Memory B cell (primary cell): Measurements from ENCODE around the gene GARIN5A.
A peak's percentile ranks its signal among the peaks of the same experiment; 100 is the strongest.

Source experiments
- ATAC-seq: fragments of 150-1000 bp; cut with Tn5 transposase; 2 replicates; pipeline ENCODE4 v1.10.0; 2021; ENCODE audit warnings: low read depth, mild to moderate bottlenecking, moderate library complexity
- DNase-seq, 2 donors: peaks; one replicate each; pipeline ENCODE4 v3.0.0; 2022; ENCODE audit warnings: low spot score in 2 of 2
- H3K27ac Mint-ChIP-seq: one replicate; pipeline ENCODE4 v1.8.0; 2022; ENCODE audit warnings: mild to moderate bottlenecking, moderate library complexity, mixed read lengths
- H3K27me3 Mint-ChIP-seq: one replicate; pipeline ENCODE4 v1.8.0; 2022; ENCODE audit warnings: mixed read lengths
- H3K36me3 Mint-ChIP-seq: one replicate; pipeline ENCODE4 v1.8.0; 2022; ENCODE audit warnings: mild to moderate bottlenecking, mixed read lengths
- H3K4me1 Mint-ChIP-seq: one replicate; pipeline ENCODE4 v1.8.0; 2022; ENCODE audit warnings: mixed read lengths
- H3K4me3 Mint-ChIP-seq: one replicate; pipeline ENCODE4 v1.8.0; 2022; ENCODE audit warnings: mild to moderate bottlenecking, moderate library complexity, mixed read lengths
- H3K9me3 Mint-ChIP-seq: one replicate; pipeline ENCODE4 v1.8.0; 2022; ENCODE audit warnings: mixed read lengths

GARIN5A gene

GRCh38 chr19:50486823-50487515 is 10.3 kb upstream of the GARIN5A start:
- Mint-ChIP-seq H3K4me1 (peaks cover 31% of the 10 kb centered on the region), H3K36me3 (peaks cover 31% of the 10 kb centered on the region), H3K27ac (no peak overlapping the region), H3K27me3 (no peaks in the 10 kb centered on the region), H3K4me3 (no peak overlapping the region), H3K9me3 (no peaks in the 10 kb centered on the region)
- DNase-seq, result peak; percentile 39 to 52
- peak; percentile 47 for ATAC-seq

- Mint-ChIP-seq H3K36me3 (peaks cover 38% of the 10 kb centered on the region), H3K27me3 (no peaks in the 10 kb centered on the region), H3K27ac (peak overlapping the region; percentile 72), H3K9me3 (no peaks in the 10 kb centered on the region), H3K4me3 (no peak overlapping the region), H3K4me1 (peaks cover 26% of the 10 kb centered on the region)
- ATAC-seq (no peak), DNase-seq (no peak)
Observed at GRCh38 chr19:50485284-50485955, 8.8 kb upstream of the GARIN5A start.

GRCh38 chr19:50482916-50483315 is 6.3 kb upstream of the GARIN5A start:
- Mint-ChIP-seq H3K27me3 (no peaks in the 10 kb centered on the region), H3K36me3 (peaks cover 32% of the 10 kb centered on the region), H3K9me3 (no peaks in the 10 kb centered on the region), H3K27ac (no peak overlapping the region), H3K4me1 (peaks cover 15% of the 10 kb centered on the region), H3K4me3 (no peak overlapping the region)
- no peak for ATAC-seq
- no peak for DNase-seq

GRCh38 chr19:50482271-50482855 is 5.7 kb upstream of the GARIN5A start:
- Mint-ChIP-seq H3K4me3 (no peak overlapping the region), H3K27me3 (no peaks in the 10 kb centered on the region), H3K27ac (no peak overlapping the region), H3K36me3 (peaks cover 29% of the 10 kb centered on the region), H3K9me3 (no peaks in the 10 kb centered on the region), H3K4me1 (peaks cover 16% of the 10 kb centered on the region)
- ATAC-seq (no peak), DNase-seq (no peak)

GRCh38 chr19:50481351-50482149 is 4.9 kb upstream of the GARIN5A start:
- ATAC-seq (no peak), DNase-seq (no peak)
- Mint-ChIP-seq H3K4me3 (no peak overlapping the region), H3K27me3 (no peaks in the 10 kb centered on the region), H3K9me3 (no peaks in the 10 kb centered on the region), H3K27ac (no peak overlapping the region), H3K36me3 (peaks cover 28% of the 10 kb centered on the region), H3K4me1 (peaks cover 21% of the 10 kb centered on the region)

- DNase-seq, result no peak
- peaks cover 25% of the 10 kb centered on the region for H3K36me3 Mint-ChIP-seq
- no peak overlapping the region for H3K4me3 Mint-ChIP-seq
- ATAC-seq, result no peak
- H3K9me3 Mint-ChIP-seq, result no peaks in the 10 kb centered on the region
- H3K27ac Mint-ChIP-seq, result peak overlapping the region; percentile 76
- H3K27me3 Mint-ChIP-seq, result no peaks in the 10 kb centered on the region
- peaks cover 26% of the 10 kb centered on the region for H3K4me1 Mint-ChIP-seq
Observed at GRCh38 chr19:50480281-50481111, 3.8 kb upstream of the GARIN5A start.

- H3K36me3 Mint-ChIP-seq, result peaks cover 20% of the 10 kb centered on the region
- DNase-seq (no peak), ATAC-seq (no peak)
- no peak overlapping the region for H3K4me3 Mint-ChIP-seq
- H3K27me3 Mint-ChIP-seq, result no peaks in the 10 kb centered on the region
- H3K4me1 Mint-ChIP-seq, result peaks cover 28% of the 10 kb centered on the region
- H3K9me3 Mint-ChIP-seq, result no peaks in the 10 kb centered on the region
- no peak overlapping the region for H3K27ac Mint-ChIP-seq
Observed at GRCh38 chr19:50479761-50480251, 3.2 kb upstream of the GARIN5A start.

- Mint-ChIP-seq H3K36me3 (peaks cover 20% of the 10 kb centered on the region), H3K4me3 (peak overlapping the region; percentile 27), H3K9me3 (no peaks in the 10 kb centered on the region), H3K27me3 (no peaks in the 10 kb centered on the region), H3K4me1 (peaks cover 28% of the 10 kb centered on the region), H3K27ac (peak overlapping the region; percentile 36)
- no peak for ATAC-seq
- DNase-seq, result no peak
Observed at GRCh38 chr19:50478901-50479715, 2.5 kb upstream of the GARIN5A start.

- Mint-ChIP-seq H3K27ac (no peak overlapping the region), H3K36me3 (peaks cover 15% of the 10 kb centered on the region)
Observed at GRCh38 chr19:50477751-50478515, 1.3 kb upstream of the GARIN5A start.

GRCh38 chr19:50476907-50477238 is 225 bp upstream of the GARIN5A start:
- Mint-ChIP-seq H3K4me3 (peak overlapping the region; percentile 98), H3K27me3 (no peaks in the 10 kb centered on the region), H3K27ac (peak overlapping the region; percentile 94), H3K36me3 (peaks cover 13% of the 10 kb centered on the region), H3K9me3 (no peaks in the 10 kb centered on the region), H3K4me1 (peaks cover 28% of the 10 kb centered on the region)
- DNase-seq, result no peak
- ATAC-seq, result no peak

More at GRCh38 chr19:50477751-50478515, 1.3 kb upstream of the GARIN5A start:
- Mint-ChIP-seq H3K4me3 (peak overlapping the region; percentile 62), H3K27me3 (no peaks in the 10 kb centered on the region), H3K9me3 (no peaks in the 10 kb centered on the region), H3K4me1 (peaks cover 28% of the 10 kb centered on the region)
- DNase-seq, result no peak
- ATAC-seq, result no peak

- H3K9me3 Mint-ChIP-seq, result no peaks in the 10 kb centered on the region
- no peaks in the 10 kb centered on the region for H3K27me3 Mint-ChIP-seq
- peaks cover 25% of the 10 kb centered on the region for H3K4me1 Mint-ChIP-seq
- ATAC-seq (no peak), DNase-seq (no peak)
- H3K4me3 Mint-ChIP-seq, result peak overlapping the region; percentile 98
- H3K36me3 Mint-ChIP-seq, result peaks cover 8% of the 10 kb centered on the region
- H3K27ac Mint-ChIP-seq, result peak overlapping the region; percentile 94
Observed at GRCh38 chr19:50475736-50476223, 868 bp downstream of the GARIN5A start.

- DNase-seq, result no peak
Observed at GRCh38 chr19:50475101-50475568, 1.5 kb downstream of the GARIN5A start.

More at GRCh38 chr19:50475101-50475568, 1.5 kb downstream of the GARIN5A start:
- Mint-ChIP-seq H3K36me3 (peaks cover 6% of the 10 kb centered on the region), H3K27ac (peak overlapping the region; percentile 94), H3K4me1 (peaks cover 25% of the 10 kb centered on the region), H3K27me3 (no peaks in the 10 kb centered on the region), H3K9me3 (no peaks in the 10 kb centered on the region), H3K4me3 (peak overlapping the region; percentile 54)
- no peak for ATAC-seq
